K562 (cell line): ENCODE results near the gene NAT14. TPM values are rescaled to one million over a fixed set of nuclear protein-coding genes. Genes with fewer than 3 reads are reported as not detected.

ENCODE experiments used
- BRD4 ChIP-seq: fragments of 200-600 bp; sonication (generic); IDR thresholded peaks from 2 replicates; pipeline ENCODE4 v1.6.1; 2017; ENCODE audit warnings: inconsistent platforms
- HLTF ChIP-seq: fragments of 450-650 bp; IDR thresholded peaks from 2 replicates; pipeline ENCODE4 v1.6.1; 2016
- KDM5B ChIP-seq: fragments of 200-600 bp; sonication (generic); IDR thresholded peaks from 2 replicates; pipeline ENCODE4 v1.6.1; 2012; ENCODE audit warnings: low read depth, mild to moderate bottlenecking, moderate library complexity, low read length, control low read depth, inconsistent platforms; ENCODE audit not compliant: insufficient replicate concordance
- SAFB2 ChIP-seq: fragments of 200-400 bp; formaldehyde crosslinking; IDR thresholded peaks from 2 replicates; pipeline ENCODE4 v1.6.1; 2018; ENCODE audit warnings: borderline replicate concordance, low read length, low read depth, moderate library complexity; ENCODE audit not compliant: severe bottlenecking
- SMAD3 ChIP-seq: fragments of 450-650 bp; formaldehyde crosslinking; conservative IDR thresholded peaks from 2 replicates; pipeline ENCODE4 v1.4.0; 2020; ENCODE audit warnings: mild to moderate bottlenecking
- TFAM ChIP-seq: fragments of 250-450 bp; sonication (Bioruptor Pico); conservative IDR thresholded peaks from 2 replicates; pipeline ENCODE4 v1.5.0; 2021; ENCODE audit warnings: mild to moderate bottlenecking, moderate library complexity
- ZEB2 ChIP-seq: fragments of 450-650 bp; IDR thresholded peaks from 2 replicates; pipeline ENCODE4 v1.6.1; 2016
- ZNF253 ChIP-seq: fragments of 250-450 bp; sonication (Bioruptor Pico); conservative IDR thresholded peaks from 2 replicates; pipeline ENCODE4 v1.6.1; 2021; ENCODE audit warnings: mild to moderate bottlenecking
- ZNF354B ChIP-seq: fragments of 250-450 bp; sonication (Bioruptor Pico); IDR thresholded peaks from 2 replicates; pipeline ENCODE4 v1.4.0; 2020
- ZNF444 ChIP-seq: fragments of 250-450 bp; sonication (Bioruptor Pico); IDR thresholded peaks from 2 replicates; pipeline ENCODE4 v1.4.0; 2020; ENCODE audit warnings: mild to moderate bottlenecking, moderate library complexity
- ZNF551 ChIP-seq: fragments of 250-450 bp; sonication (Bioruptor Pico); IDR thresholded peaks from 2 replicates; pipeline ENCODE4 v1.5.0; 2021; ENCODE audit warnings: mild to moderate bottlenecking, moderate library complexity
- polyA plus RNA-seq, 8 experiments: library from polyadenylated mRNA; depleted of rRNA in 4 of 8; stranded (reverse) in 5 of 8; unstranded in 3 of 8; fragments of >200 nt; fragmentation: Nextera tagmentation in 2 of 8; fragmentation: Illumina TruSeq in 1 of 8; extraction: Ambion mirVana in 2 of 8; extraction: Trizol in 1 of 8; gene quantifications; 2 replicates each; pipeline versions ENCODE4 v1.2.1 to v1.2.3, GENCODE V29; 2011 to 2014; ENCODE audit warnings: inconsistent platforms in 1 of 8, missing spikeins in 1 of 8
- total RNA-seq, 7 experiments: library from RNA; depleted of rRNA in 6 of 7; stranded (reverse); fragments of >200 nt in 6 of 7; fragmentation: Illumina TruSeq in 2 of 7; extraction: Trizol in 2 of 7; gene quantifications; 2 replicates each; pipeline versions ENCODE4 v1.2.1 to v1.2.3, GENCODE V29; 2011 to 2021; ENCODE audit warnings: low replicate concordance in 1 of 7
- TF ChIP-seq, protein P1 (sequence below): fragments of 450-650 bp; IDR thresholded peaks from 2 replicates; pipeline ENCODE4 v1.6.1; 2017; ENCODE audit warnings: antibody characterized with exemption, mild to moderate bottlenecking
- TF ChIP-seq, protein P2 (sequence below): sonication (generic); formaldehyde crosslinking; IDR thresholded peaks from 2 replicates; pipeline ENCODE4 v1.8.0; 2022; ENCODE audit warnings: missing genetic modification reagents, mild to moderate bottlenecking, borderline replicate concordance
- TF ChIP-seq, protein P3 (sequence below): sonication (generic); IDR thresholded peaks from 2 replicates; pipeline ENCODE4 v1.6.1; 2016
- TF ChIP-seq, protein P4 (sequence below): sonication (generic); formaldehyde crosslinking; IDR thresholded peaks from 2 replicates; pipeline ENCODE4 v1.8.1; 2022; ENCODE audit warnings: missing genetic modification reagents

Gene NAT14
- total and polyA plus RNA-seq, 9 of the 15 experiments (the other 6 are each of a cell fraction or from before 2014, with no cell fraction given), result 2.4 to 77.0 (median 26.7) TPM

DNA sequence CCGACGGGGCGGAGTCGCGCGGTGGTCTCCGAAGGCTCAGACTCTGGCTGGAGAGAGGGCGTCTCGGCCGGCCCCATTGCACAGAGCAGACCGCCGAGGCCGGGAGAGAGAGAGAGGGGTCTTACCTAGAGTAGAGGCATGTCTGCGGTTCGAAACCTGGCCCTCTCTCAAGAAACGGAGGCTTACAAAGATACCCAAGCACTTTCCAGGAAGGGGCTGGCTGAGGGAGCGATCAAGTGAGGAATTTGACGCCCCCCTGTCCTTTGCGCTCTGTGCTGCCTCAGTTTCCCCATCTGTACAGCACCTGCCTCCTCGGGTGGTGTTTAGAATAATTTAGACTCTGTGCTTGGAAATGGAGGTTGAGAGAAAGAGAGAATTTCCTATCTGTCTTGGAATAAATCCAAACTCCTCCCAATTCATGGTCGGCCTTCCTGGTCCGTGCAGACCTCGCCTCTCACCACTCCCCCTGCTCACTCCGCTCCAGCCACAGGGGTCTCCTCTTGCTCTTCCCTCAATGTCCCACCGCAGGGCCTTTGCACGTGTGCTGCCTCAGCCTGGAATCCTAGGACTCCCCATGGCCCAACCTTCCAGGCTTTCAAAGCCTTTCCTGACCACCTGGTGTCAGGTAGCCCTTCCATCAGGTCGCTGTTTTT is 22.9 kb upstream of the NAT14 start (continued):
- TF ChIP-seq, protein P1, sequence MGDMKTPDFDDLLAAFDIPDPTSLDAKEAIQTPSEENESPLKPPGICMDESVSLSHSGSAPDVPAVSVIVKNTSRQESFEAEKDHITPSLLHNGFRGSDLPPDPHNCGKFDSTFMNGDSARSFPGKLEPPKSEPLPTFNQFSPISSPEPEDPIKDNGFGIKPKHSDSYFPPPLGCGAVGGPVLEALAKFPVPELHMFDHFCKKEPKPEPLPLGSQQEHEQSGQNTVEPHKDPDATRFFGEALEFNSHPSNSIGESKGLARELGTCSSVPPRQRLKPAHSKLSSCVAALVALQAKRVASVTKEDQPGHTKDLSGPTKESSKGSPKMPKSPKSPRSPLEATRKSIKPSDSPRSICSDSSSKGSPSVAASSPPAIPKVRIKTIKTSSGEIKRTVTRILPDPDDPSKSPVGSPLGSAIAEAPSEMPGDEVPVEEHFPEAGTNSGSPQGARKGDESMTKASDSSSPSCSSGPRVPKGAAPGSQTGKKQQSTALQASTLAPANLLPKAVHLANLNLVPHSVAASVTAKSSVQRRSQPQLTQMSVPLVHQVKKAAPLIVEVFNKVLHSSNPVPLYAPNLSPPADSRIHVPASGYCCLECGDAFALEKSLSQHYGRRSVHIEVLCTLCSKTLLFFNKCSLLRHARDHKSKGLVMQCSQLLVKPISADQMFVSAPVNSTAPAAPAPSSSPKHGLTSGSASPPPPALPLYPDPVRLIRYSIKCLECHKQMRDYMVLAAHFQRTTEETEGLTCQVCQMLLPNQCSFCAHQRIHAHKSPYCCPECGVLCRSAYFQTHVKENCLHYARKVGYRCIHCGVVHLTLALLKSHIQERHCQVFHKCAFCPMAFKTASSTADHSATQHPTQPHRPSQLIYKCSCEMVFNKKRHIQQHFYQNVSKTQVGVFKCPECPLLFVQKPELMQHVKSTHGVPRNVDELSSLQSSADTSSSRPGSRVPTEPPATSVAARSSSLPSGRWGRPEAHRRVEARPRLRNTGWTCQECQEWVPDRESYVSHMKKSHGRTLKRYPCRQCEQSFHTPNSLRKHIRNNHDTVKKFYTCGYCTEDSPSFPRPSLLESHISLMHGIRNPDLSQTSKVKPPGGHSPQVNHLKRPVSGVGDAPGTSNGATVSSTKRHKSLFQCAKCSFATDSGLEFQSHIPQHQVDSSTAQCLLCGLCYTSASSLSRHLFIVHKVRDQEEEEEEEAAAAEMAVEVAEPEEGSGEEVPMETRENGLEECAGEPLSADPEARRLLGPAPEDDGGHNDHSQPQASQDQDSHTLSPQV, result 0 out of 2 replicates have a peak, but pooled peaks have one; percentile 30
- no peak for TF ChIP-seq ZNF253 (CRISPR knock-in tag)
- TF ChIP-seq, protein P2, sequence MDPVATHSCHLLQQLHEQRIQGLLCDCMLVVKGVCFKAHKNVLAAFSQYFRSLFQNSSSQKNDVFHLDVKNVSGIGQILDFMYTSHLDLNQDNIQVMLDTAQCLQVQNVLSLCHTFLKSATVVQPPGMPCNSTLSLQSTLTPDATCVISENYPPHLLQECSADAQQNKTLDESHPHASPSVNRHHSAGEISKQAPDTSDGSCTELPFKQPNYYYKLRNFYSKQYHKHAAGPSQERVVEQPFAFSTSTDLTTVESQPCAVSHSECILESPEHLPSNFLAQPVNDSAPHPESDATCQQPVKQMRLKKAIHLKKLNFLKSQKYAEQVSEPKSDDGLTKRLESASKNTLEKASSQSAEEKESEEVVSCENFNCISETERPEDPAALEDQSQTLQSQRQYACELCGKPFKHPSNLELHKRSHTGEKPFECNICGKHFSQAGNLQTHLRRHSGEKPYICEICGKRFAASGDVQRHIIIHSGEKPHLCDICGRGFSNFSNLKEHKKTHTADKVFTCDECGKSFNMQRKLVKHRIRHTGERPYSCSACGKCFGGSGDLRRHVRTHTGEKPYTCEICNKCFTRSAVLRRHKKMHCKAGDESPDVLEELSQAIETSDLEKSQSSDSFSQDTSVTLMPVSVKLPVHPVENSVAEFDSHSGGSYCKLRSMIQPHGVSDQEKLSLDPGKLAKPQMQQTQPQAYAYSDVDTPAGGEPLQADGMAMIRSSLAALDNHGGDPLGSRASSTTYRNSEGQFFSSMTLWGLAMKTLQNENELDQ (CRISPR knock-in tag), result no peak
- TF ChIP-seq, protein P3, sequence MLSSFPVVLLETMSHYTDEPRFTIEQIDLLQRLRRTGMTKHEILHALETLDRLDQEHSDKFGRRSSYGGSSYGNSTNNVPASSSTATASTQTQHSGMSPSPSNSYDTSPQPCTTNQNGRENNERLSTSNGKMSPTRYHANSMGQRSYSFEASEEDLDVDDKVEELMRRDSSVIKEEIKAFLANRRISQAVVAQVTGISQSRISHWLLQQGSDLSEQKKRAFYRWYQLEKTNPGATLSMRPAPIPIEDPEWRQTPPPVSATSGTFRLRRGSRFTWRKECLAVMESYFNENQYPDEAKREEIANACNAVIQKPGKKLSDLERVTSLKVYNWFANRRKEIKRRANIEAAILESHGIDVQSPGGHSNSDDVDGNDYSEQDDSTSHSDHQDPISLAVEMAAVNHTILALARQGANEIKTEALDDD, result no peak
- no peak for TF ChIP-seq ZNF444
- no peak for TF ChIP-seq ZNF551
- TF ChIP-seq KDM5B, result peak; percentile 50
- no peak for TF ChIP-seq HLTF
- no peak for TF ChIP-seq SMAD3
- TF ChIP-seq BRD4, result no peak
- TF ChIP-seq ZNF354B (CRISPR knock-in tag), result no peak
- TF ChIP-seq ZEB2, result no peak
- TF ChIP-seq, protein P4, sequence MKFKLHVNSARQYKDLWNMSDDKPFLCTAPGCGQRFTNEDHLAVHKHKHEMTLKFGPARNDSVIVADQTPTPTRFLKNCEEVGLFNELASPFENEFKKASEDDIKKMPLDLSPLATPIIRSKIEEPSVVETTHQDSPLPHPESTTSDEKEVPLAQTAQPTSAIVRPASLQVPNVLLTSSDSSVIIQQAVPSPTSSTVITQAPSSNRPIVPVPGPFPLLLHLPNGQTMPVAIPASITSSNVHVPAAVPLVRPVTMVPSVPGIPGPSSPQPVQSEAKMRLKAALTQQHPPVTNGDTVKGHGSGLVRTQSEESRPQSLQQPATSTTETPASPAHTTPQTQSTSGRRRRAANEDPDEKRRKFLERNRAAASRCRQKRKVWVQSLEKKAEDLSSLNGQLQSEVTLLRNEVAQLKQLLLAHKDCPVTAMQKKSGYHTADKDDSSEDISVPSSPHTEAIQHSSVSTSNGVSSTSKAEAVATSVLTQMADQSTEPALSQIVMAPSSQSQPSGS (CRISPR knock-in tag), result no peak
- TF ChIP-seq TFAM (CRISPR knock-in tag), result no peak
- TF ChIP-seq SAFB2, result no peak
